ENCODE measurements around the gene ZFP36L1. TPM values are rescaled to one million over a fixed set of nuclear protein-coding genes. Genes with fewer than 3 reads are reported as not detected.
A peak's percentile ranks its signal among the peaks of the same experiment; 100 is the strongest.

ZFP36L1 gene
- total RNA-seq, 1 donor = 46.7 TPM

- Histone ChIP-seq H2AFZ (ENCODE audit: low read length) (peak overlapping the region; percentile 80), H3K4me2 (ENCODE audit: insufficient read depth, low read length) (peak overlapping the region; percentile 99), H3K9me3 (ENCODE audit: low read depth, low read length) (no peaks in the 10 kb centered on the region), H3K4me1 (ENCODE audit: insufficient read depth, low read length) (peaks cover 22% of the 10 kb centered on the region), H3K79me2 (ENCODE audit: insufficient read depth, low read length) (peaks cover 26% of the 10 kb centered on the region), H3K27ac (ENCODE audit: low read depth, low read length) (peak overlapping the region; percentile 100), H3K27me3 (ENCODE audit: insufficient read depth, low read length) (no peaks in the 10 kb centered on the region), H4K20me1 (ENCODE audit: insufficient read depth, low read length) (peaks cover 18% of the 10 kb centered on the region), H3K36me3 (ENCODE audit: insufficient read depth, low read length) (peaks cover 1% of the 10 kb centered on the region), H3K4me3 (ENCODE audit: insufficient read depth, low read length) (peak overlapping the region; percentile 87)
- TF ChIP-seq, protein P1, sequence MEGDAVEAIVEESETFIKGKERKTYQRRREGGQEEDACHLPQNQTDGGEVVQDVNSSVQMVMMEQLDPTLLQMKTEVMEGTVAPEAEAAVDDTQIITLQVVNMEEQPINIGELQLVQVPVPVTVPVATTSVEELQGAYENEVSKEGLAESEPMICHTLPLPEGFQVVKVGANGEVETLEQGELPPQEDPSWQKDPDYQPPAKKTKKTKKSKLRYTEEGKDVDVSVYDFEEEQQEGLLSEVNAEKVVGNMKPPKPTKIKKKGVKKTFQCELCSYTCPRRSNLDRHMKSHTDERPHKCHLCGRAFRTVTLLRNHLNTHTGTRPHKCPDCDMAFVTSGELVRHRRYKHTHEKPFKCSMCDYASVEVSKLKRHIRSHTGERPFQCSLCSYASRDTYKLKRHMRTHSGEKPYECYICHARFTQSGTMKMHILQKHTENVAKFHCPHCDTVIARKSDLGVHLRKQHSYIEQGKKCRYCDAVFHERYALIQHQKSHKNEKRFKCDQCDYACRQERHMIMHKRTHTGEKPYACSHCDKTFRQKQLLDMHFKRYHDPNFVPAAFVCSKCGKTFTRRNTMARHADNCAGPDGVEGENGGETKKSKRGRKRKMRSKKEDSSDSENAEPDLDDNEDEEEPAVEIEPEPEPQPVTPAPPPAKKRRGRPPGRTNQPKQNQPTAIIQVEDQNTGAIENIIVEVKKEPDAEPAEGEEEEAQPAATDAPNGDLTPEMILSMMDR (IDR thresholded peaks at IDR 0.05; ENCODE audit: extremely low read depth, low read depth, low read length) = peak; percentile 49
- peak; percentile 89 for DNase-seq (ENCODE audit: insufficient read length, low spot score, missing footprints)
Observed at GRCh38 chr14:68795597-68796417, 2.9 kb upstream of the ZFP36L1 start.

GRCh38 chr14:68794851-68795596, 2.2 kb upstream of the ZFP36L1 start:
- H3K27ac ChIP-seq (ENCODE audit: low read depth, low read length) = peak overlapping the region; percentile 100
- H3K36me3 ChIP-seq (ENCODE audit: insufficient read depth, low read length) = peaks cover 9% of the 10 kb centered on the region
- H3K4me3 ChIP-seq (ENCODE audit: insufficient read depth, low read length) = peak overlapping the region; percentile 87
- peak; percentile 90 for DNase-seq (ENCODE audit: insufficient read length, low spot score, missing footprints)
- peaks cover 26% of the 10 kb centered on the region for H4K20me1 ChIP-seq (ENCODE audit: insufficient read depth, low read length)
- TF ChIP-seq, protein P1 (IDR thresholded peaks at IDR 0.05; ENCODE audit: extremely low read depth, low read depth, low read length) = no peak
- no peaks in the 10 kb centered on the region for H3K27me3 ChIP-seq (ENCODE audit: insufficient read depth, low read length)
- peaks cover 19% of the 10 kb centered on the region for H3K4me1 ChIP-seq (ENCODE audit: insufficient read depth, low read length)
- peak overlapping the region; percentile 99 for H3K4me2 ChIP-seq (ENCODE audit: insufficient read depth, low read length)
- peaks cover 34% of the 10 kb centered on the region for H3K79me2 ChIP-seq (ENCODE audit: insufficient read depth, low read length)
- H3K9me3 ChIP-seq (ENCODE audit: low read depth, low read length) = no peaks in the 10 kb centered on the region
- H2AFZ ChIP-seq (ENCODE audit: low read length) = no peak overlapping the region

- H4K20me1 ChIP-seq (ENCODE audit: insufficient read depth, low read length) = peaks cover 33% of the 10 kb centered on the region
- peaks cover 41% of the 10 kb centered on the region for H3K79me2 ChIP-seq (ENCODE audit: insufficient read depth, low read length)
- no peaks in the 10 kb centered on the region for H3K27me3 ChIP-seq (ENCODE audit: insufficient read depth, low read length)
- H3K9me3 ChIP-seq (ENCODE audit: low read depth, low read length) = no peaks in the 10 kb centered on the region
- peaks cover 24% of the 10 kb centered on the region for H3K4me1 ChIP-seq (ENCODE audit: insufficient read depth, low read length)
- H3K4me2 ChIP-seq (ENCODE audit: insufficient read depth, low read length) = peak overlapping the region; percentile 99
- H2AFZ ChIP-seq (ENCODE audit: low read length) = no peak overlapping the region
- H3K27ac ChIP-seq (ENCODE audit: low read depth, low read length) = peak overlapping the region; percentile 100
- TF ChIP-seq, protein P1 (IDR thresholded peaks at IDR 0.05; ENCODE audit: extremely low read depth, low read depth, low read length) = no peak
- H3K4me3 ChIP-seq (ENCODE audit: insufficient read depth, low read length) = peak overlapping the region; percentile 87
- H3K36me3 ChIP-seq (ENCODE audit: insufficient read depth, low read length) = peaks cover 16% of the 10 kb centered on the region
- peak; percentile 90 for DNase-seq (ENCODE audit: insufficient read length, low spot score, missing footprints)
Observed at GRCh38 chr14:68794130-68794850, 1.4 kb upstream of the ZFP36L1 start.

Measured in osteoblast (primary cell).